ENCODE results near the gene YWHAE.
"Not testable (repeated sequence)": the region's sequence is repeated elsewhere in the genome, so short reads cannot be mapped to it uniquely, and the experiment has no call there.

DNA sequence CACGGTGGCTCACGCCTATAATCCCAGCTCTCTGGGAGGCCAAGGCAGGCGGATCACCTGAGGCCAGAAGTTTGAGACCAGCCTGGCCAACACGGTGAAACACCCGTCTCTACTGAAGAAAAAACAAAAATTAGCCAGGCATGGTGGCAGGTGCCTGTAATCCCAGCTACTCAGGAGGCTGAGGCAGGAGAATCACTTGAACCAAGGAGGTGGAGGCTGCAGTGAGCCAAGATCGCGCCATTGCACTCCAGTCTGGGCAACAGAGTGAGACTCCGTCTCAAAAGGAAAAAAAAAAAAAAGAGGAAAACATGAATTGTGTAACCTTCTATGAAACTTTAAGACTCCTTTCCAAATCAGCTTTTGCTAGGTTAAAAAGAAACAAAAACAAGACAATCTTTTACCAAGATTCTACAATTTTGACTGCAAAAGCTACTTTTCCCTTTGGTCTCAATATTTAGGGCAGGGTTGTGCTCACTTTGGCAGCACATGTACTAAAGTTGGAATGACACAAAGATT lies 13.3 kb downstream of the YWHAE start:
- TF ChIP-seq EZH2 (IDR thresholded peaks at IDR 0.05; ENCODE audit: insufficient read depth, poor library complexity, severe bottlenecking); EZH2phosphoT487 (IDR thresholded peaks at IDR 0.05; ENCODE audit: insufficient read depth, low read depth): not testable (repeated sequence)

Data from GM23248 (cell line).